GM12891 (cell line): Measurements from ENCODE around the gene ROS1.

Experiments
- PAX5 ChIP-seq: IDR thresholded peaks from 2 replicates; pipeline ENCODE4 v1.6.1; 2011; ENCODE audit warnings: low read length, moderate library complexity, mild to moderate bottlenecking; ENCODE audit not compliant: insufficient read depth, severe bottlenecking
- POLR2A ChIP-seq: IDR thresholded peaks from 2 replicates; pipeline ENCODE4 v1.6.1; 2011; ENCODE audit warnings: low read depth, low read length, control low read depth
- POLR2AphosphoS5 ChIP-seq: IDR thresholded peaks from 2 replicates; pipeline ENCODE4 v1.6.1; 2011; ENCODE audit warnings: low read depth, low read length, control low read depth
- TAF1 ChIP-seq: IDR thresholded peaks from 2 replicates; pipeline ENCODE4 v1.6.1; 2011; ENCODE audit warnings: low read depth, low read length, control low read depth

GRCh38 chr6:117303323-117303722 is 122.4 kb downstream of the ROS1 start:
- TF ChIP-seq POLR2AphosphoS5 (no peak), POLR2A (no peak), PAX5 (no peak), TAF1 (no peak)
